ENCODE results near the gene IGLL1. TPM values are rescaled to one million over a fixed set of nuclear protein-coding genes. Genes with fewer than 3 reads are reported as not detected.
"Not testable (repeated sequence)": the region's sequence is repeated elsewhere in the genome, so short reads cannot be mapped to it uniquely, and the experiment has no call there.

Gene IGLL1
- total RNA-seq, 1 experiment from 2014 or later, result not detected

DNA sequence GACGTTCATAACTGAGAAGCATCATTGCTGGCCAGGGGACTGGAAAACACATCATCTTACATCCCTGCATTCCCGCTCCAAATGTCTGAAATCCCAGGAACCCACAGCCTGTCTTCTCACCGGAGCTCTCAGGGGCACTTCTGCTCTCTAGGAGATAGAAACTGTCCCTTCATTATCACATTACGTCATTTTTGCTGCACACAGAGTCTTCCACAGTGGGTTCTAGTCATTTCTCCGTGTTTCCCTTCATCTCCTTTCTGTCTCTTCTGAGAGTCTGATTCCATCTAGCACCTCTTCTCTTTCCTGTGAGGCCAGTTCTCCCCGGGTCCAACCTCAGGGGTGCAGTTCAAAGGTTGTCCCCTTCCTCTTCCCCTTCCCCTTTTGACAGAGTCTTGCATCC lies 15.8 kb upstream of the IGLL1 start:
- not testable (repeated sequence) for DNase-seq (ENCODE audit: low spot score)

GRCh38 chr22:23591846-23592245 lies 11.8 kb upstream of the IGLL1 start:
- in situ Hi-C loops (cut with HindIII; ENCODE audit: low sequenced_read_pairs), result no loop called here

More for the DNA sequence above, 15.8 kb upstream of the IGLL1 start:
- in situ Hi-C loops (cut with HindIII; ENCODE audit: low sequenced_read_pairs), result not testable (repeated sequence)

GRCh38 chr22:23591201-23591791 lies 11.2 kb upstream of the IGLL1 start:
- in situ Hi-C loops (cut with HindIII; ENCODE audit: low sequenced_read_pairs), result no loop called here
- DNase-seq (ENCODE audit: low spot score), result peak; percentile 47

More at GRCh38 chr22:23591846-23592245, 11.8 kb upstream of the IGLL1 start:
- no peak for DNase-seq (ENCODE audit: low spot score)

GRCh38 chr22:23583836-23584235 lies 3.7 kb upstream of the IGLL1 start:
- DNase-seq (ENCODE audit: low spot score), result no peak
- in situ Hi-C loops (cut with HindIII; ENCODE audit: low sequenced_read_pairs), result no loop called here

GRCh38 chr22:23583153-23583552 lies 3.1 kb upstream of the IGLL1 start:
- no peak for DNase-seq (ENCODE audit: low spot score)
- in situ Hi-C loops (cut with HindIII; ENCODE audit: low sequenced_read_pairs), result no loop called here

GRCh38 chr22:23581260-23581650 lies 1.2 kb upstream of the IGLL1 start:
- no peak for DNase-seq (ENCODE audit: low spot score)
- in situ Hi-C loops (cut with HindIII; ENCODE audit: low sequenced_read_pairs), result no loop called here

DNA sequence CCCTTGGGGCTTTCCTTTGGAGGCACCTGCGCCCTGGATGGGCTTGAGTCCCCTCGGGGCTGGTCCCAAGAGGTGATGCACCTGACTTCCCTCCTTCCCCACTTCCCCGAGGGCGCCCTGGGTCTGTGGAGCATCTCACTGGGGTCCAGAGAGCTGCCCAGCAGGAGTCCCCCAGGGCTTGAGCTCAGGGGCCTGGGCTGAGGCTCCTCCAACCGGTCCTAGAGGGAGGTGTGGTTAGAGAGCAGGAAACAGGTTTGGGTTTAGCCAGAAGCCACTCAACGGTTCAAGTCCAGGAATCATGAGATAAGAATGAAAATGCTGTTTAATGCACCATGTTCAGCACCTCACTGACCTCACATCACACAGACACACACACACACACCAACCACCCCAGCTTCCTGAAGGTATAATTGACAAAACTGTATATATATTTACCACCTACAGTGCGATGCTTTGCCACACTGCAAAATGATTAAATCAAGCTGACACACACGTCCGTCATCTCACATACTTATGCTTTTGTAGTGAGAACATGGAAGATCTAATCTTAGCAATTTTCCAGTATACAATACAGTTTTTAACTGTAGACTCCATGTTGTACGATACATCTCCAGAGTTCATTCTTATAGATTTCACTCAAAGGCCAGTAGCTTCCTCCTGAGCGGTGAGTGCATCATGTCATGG lies 628 bp upstream of the IGLL1 start:
- in situ Hi-C loops (cut with HindIII; ENCODE audit: low sequenced_read_pairs), result no loop called here
- DNase-seq (ENCODE audit: low spot score), result no peak

DNA sequence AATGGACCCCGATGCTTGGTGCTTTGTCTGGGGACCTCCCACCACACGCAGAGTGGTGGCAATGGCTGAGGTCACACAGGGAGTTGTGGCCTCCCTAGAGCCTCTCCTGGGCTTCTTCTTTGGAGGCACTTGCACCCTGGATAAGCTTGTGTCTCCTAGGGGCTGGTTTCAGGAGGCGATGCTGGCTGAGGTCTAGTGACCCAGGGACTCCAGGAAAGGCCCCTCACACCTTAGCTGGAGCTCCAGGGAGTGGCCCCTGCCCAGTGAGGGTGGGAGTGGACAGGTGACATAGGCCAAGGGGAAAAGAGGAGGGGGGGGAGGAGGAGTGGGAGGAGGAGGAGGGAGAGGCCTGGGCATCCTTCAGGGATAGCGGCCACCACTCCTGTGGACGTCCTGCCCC lies 810 bp downstream of the IGLL1 start:
- in situ Hi-C loops (cut with HindIII; ENCODE audit: low sequenced_read_pairs), result no loop called here

GRCh38 chr22:23578306-23578705 lies 1.8 kb downstream of the IGLL1 start:
- no peak for DNase-seq (ENCODE audit: low spot score)
- in situ Hi-C loops (cut with HindIII; ENCODE audit: low sequenced_read_pairs), result no loop called here

More for the DNA sequence above, 810 bp downstream of the IGLL1 start:
- no peak for DNase-seq (ENCODE audit: low spot score)

DNA sequence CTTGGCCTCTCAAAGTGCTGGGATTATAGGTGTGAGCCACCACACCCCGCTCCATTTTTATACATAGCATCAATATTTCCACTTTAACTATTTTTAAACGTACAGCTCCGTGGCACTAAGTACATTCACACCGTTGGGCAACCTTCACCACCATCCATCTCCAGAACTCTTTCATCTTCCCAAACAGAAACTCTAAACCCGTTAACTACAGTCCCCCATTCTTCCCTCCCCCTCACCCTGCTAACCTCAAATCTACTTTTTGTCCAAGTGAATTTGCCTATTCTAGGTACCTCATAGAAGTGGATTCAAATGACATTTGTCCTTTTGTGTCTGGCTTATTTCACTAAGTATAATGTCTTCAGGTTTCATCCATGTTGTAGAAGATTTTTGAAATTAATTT lies 3.4 kb downstream of the IGLL1 start:
- DNase-seq (ENCODE audit: low spot score), result no peak
- in situ Hi-C loops (cut with HindIII; ENCODE audit: low sequenced_read_pairs), result no loop called here

GRCh38 chr22:23575601-23576000 lies 4.5 kb downstream of the IGLL1 start:
- in situ Hi-C loops (cut with HindIII; ENCODE audit: low sequenced_read_pairs), result no loop called here

GRCh38 chr22:23574877-23575276 lies 5.2 kb downstream of the IGLL1 start:
- in situ Hi-C loops (cut with HindIII; ENCODE audit: low sequenced_read_pairs), result no loop called here

More at GRCh38 chr22:23575601-23576000, 4.5 kb downstream of the IGLL1 start:
- DNase-seq (ENCODE audit: low spot score), result no peak

DNA sequence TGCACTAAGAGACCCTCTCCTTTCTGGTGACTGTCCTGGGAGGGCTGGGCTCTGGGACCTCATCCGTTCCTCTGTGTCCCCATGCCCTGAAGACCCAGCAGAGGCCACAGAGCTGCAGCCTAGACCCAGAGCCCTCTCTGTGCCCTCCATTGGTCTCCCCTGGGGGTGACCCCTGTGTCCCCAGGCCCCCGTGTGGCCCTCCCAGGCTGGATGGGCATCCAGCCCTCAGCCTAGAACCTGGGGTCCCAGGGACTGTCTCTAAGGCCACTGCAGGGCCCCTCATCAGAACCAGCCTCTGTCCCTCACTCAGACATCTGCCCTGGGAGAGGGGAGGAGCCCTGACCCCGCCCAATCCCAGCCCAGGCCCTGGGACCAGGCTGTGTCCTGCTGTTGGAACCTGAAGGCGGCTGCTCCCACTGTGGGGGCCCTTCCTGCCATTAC lies 5.7 kb downstream of the IGLL1 start:
- no peak for DNase-seq (ENCODE audit: low spot score)
- in situ Hi-C loops (cut with HindIII; ENCODE audit: low sequenced_read_pairs), result no loop called here

More at GRCh38 chr22:23574877-23575276, 5.2 kb downstream of the IGLL1 start:
- no peak for DNase-seq (ENCODE audit: low spot score)

- in situ Hi-C loops (cut with HindIII; ENCODE audit: low sequenced_read_pairs); DNase-seq (ENCODE audit: low spot score): not testable (repeated sequence)
Observed at GRCh38 chr22:23573701-23574235, 6.3 kb downstream of the IGLL1 start.

DNA sequence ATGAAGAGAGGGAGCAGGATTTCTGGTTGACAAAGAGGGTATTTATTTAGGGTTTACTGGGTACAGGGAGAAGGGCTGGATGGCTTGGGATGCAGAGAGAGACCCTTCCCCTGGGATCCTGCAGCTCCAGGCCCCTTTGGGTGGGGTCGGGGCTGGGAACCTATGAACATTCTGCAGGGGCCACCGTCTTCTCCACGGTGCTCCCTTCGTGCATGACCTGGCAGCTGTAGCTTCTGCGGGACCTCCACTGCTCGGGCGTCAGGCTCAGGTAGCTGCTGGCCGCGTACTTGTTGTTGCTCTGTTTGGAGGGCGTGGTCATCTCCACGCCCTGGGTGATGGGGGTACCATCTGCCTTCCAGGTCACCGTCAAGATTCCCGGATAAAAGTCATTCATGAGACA lies 7.0 kb downstream of the IGLL1 start:
- in situ Hi-C loops (cut with HindIII; ENCODE audit: low sequenced_read_pairs); DNase-seq (ENCODE audit: low spot score): not testable (repeated sequence)

GRCh38 chr22:23571486-23571885 lies 8.6 kb downstream of the IGLL1 start:
- no peak for DNase-seq (ENCODE audit: low spot score)
- in situ Hi-C loops (cut with HindIII; ENCODE audit: low sequenced_read_pairs), result no loop called here

- in situ Hi-C loops (cut with HindIII; ENCODE audit: low sequenced_read_pairs), result no loop called here
- DNase-seq (ENCODE audit: low spot score), result no peak
Observed at GRCh38 chr22:23570681-23571080, 9.4 kb downstream of the IGLL1 start.

- in situ Hi-C loops (cut with HindIII; ENCODE audit: low sequenced_read_pairs), result no loop called here
- no peak for DNase-seq (ENCODE audit: low spot score)
Observed at GRCh38 chr22:23569716-23570115, 10.4 kb downstream of the IGLL1 start.

DNA sequence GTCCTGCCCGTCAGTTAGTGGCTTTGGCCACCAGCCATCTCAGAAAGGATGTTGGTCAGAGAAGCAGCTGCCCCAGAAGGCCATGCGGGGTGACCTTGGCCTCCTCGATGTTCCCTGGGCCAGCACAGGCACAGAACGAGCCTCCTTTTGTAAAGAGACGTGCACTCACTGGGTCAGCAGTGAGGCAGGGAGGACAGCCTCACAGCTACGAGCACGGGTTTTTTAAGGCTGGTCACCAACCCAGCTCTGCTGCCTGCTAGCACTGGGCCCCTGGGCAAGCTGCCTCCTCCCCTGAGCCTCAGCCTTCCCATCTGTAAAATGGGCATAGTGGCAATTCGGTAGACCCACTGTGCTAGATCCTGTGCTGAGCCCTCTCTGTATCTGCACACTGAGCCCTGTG lies 10.8 kb downstream of the IGLL1 start:
- no peak for DNase-seq (ENCODE audit: low spot score)
- in situ Hi-C loops (cut with HindIII; ENCODE audit: low sequenced_read_pairs), result no loop called here

GRCh38 chr22:23566705-23567475 lies 13.2 kb downstream of the IGLL1 start:
- in situ Hi-C loops (cut with HindIII; ENCODE audit: low sequenced_read_pairs), result no loop called here
- no peak for DNase-seq (ENCODE audit: low spot score)
